DMS79 treated with DMSO at 0.1 percent for 48 hours (cell line): Measurements from ENCODE around the gene CYP51A1.
A peak's percentile ranks its signal among the peaks of the same experiment; 100 is the strongest.
"Not testable (repeated sequence)": the region's sequence is repeated elsewhere in the genome, so short reads cannot be mapped to it uniquely, and the experiment has no call there.

Source experiments
- DNase-seq: peaks from one replicate; lab custom pipeline; 2025; lab: John Stamatoyannopoulos, UW

The CYP51A1 gene

GRCh38 chr7:92134271-92135051, at the start of gene CYP51A1:
Gene CYP51A1 (minus strand): TSS chr7:92134477. CDS start chr7:92134364, 113 bp downstream.
- peak; percentile 95 for DNase-seq

- peak; percentile 91 for DNase-seq
These were observed 44.9 kb upstream of the CYP51A1 start, which contains the start of gene LRRD1 for GRCh38 chr7:92178928-92179924. Gene LRRD1 (minus strand): TSS chr7:92179142. CDS start chr7:92165202, 13,940 bp downstream.

- DNase-seq: no peak
These were observed 43.1 kb upstream of the CYP51A1 start for GRCh38 chr7:92177362-92177761.

GRCh38 chr7:92169529-92169928, 35.3 kb upstream of the CYP51A1 start:
- DNase-seq: not testable (repeated sequence)

- no peak for DNase-seq
These were observed 27.0 kb upstream of the CYP51A1 start for GRCh38 chr7:92161271-92161670.

GRCh38 chr7:92158660-92159575, 24.6 kb upstream of the CYP51A1 start:
- DNase-seq: no peak

- no peak for DNase-seq
These were observed 22.7 kb upstream of the CYP51A1 start for GRCh38 chr7:92156990-92157389.

GRCh38 chr7:92155108-92155739, 20.9 kb upstream of the CYP51A1 start:
- DNase-seq: no peak

GRCh38 chr7:92150450-92151017, 16.3 kb upstream of the CYP51A1 start:
- no peak for DNase-seq

GRCh38 chr7:92149736-92150239, 15.5 kb upstream of the CYP51A1 start:
- no peak for DNase-seq

- DNase-seq: not testable (repeated sequence)
These were observed 9.1 kb upstream of the CYP51A1 start for GRCh38 chr7:92143192-92143880.

GRCh38 chr7:92142791-92143190, 8.5 kb upstream of the CYP51A1 start:
- DNase-seq: not testable (repeated sequence)

GRCh38 chr7:92141161-92141560, 6.9 kb upstream of the CYP51A1 start:
- no peak for DNase-seq

- no peak for DNase-seq
These were observed 3.3 kb upstream of the CYP51A1 start for GRCh38 chr7:92137557-92137956.

GRCh38 chr7:92135052-92135889, 994 bp upstream of the CYP51A1 start:
- peak; percentile 60 for DNase-seq

- DNase-seq: peak; percentile 61
These were observed 473 bp downstream of the CYP51A1 start for GRCh38 chr7:92133737-92134270.

GRCh38 chr7:92133133-92133736, 1.0 kb downstream of the CYP51A1 start:
- DNase-seq: no peak

- no peak for DNase-seq
These were observed 2.4 kb downstream of the CYP51A1 start for GRCh38 chr7:92131764-92132330.
